ENCODE measurements around the gene IQCH. TPM values are rescaled to one million over a fixed set of nuclear protein-coding genes. Genes with fewer than 3 reads are reported as not detected.

The IQCH gene
- total RNA-seq, 1 experiment from 2014 or later = 1.1 TPM

- H2BK20ac ChIP-seq (ENCODE audit: low read depth, low read length, poor library complexity, severe bottlenecking) = no peak overlapping the region
- H3K79me1 ChIP-seq (ENCODE audit: insufficient read depth, low read depth, low read length, poor library complexity, severe bottlenecking) = no peaks in the 10 kb centered on the region
- H3K36me3 Mint-ChIP-seq (ENCODE audit: insufficient read depth in 1 of 3, low read depth in 3 of 3) = no peaks in the 10 kb centered on the region
- H3K27me3 ChIP-seq (ENCODE audit: insufficient read depth, low read length) = no peaks in the 10 kb centered on the region
- no peak overlapping the region for H3T11ph ChIP-seq (ENCODE audit: low read length)
- H2AK5ac ChIP-seq (ENCODE audit: insufficient read length, low read length) = no peak overlapping the region
- no peak for TF ChIP-seq CTCF (conservative IDR thresholded peaks at IDR 0.05)
- H3K9me3 Mint-ChIP-seq = no peaks in the 10 kb centered on the region
- DNase-seq = no peak
- H2BK12ac ChIP-seq (ENCODE audit: insufficient read length, low read depth, low read length) = no peak overlapping the region
- no peak overlapping the region for H3K27ac ChIP-seq (ENCODE audit: insufficient read length, low read depth, low read length)
- H3K4me1 Mint-ChIP-seq = peaks cover 24 to 37% of the 10 kb centered on the region in 2 experiments
- H3K4me3 Mint-ChIP-seq = no peak overlapping the region
- no peaks in the 10 kb centered on the region for H3K23me2 ChIP-seq (ENCODE audit: insufficient read length, low read depth, low read length, poor library complexity, severe bottlenecking)
- H2BK15ac ChIP-seq (ENCODE audit: low read depth, low read length) = no peak overlapping the region
- no peaks in the 10 kb centered on the region for H3K9me3 ChIP-seq (ENCODE audit: control insufficient read depth, low read depth, low read length)
- H3K27me3 Mint-ChIP-seq (ENCODE audit: low read depth) = peaks cover 1% of the 10 kb centered on the region; the same call in 1 of the 2 replicates
- no peak overlapping the region for H2BK5ac ChIP-seq (ENCODE audit: insufficient read length, low read length)
- H3K4ac ChIP-seq (ENCODE audit: low read depth, low read length) = no peak overlapping the region
- no peak overlapping the region for H3K56ac ChIP-seq (ENCODE audit: insufficient read length, low read depth, low read length)
- no peak overlapping the region for H2BK120ac ChIP-seq (ENCODE audit: low read depth, low read length, poor library complexity, severe bottlenecking)
- H3K79me2 ChIP-seq (ENCODE audit: insufficient read depth, low read length) = no peaks in the 10 kb centered on the region
- H4K5ac ChIP-seq (ENCODE audit: insufficient read length, low read depth, low read length) = no peak overlapping the region
- no peak overlapping the region for H3K27ac Mint-ChIP-seq
- no peak overlapping the region for H3K23ac ChIP-seq (ENCODE audit: insufficient read length, low read depth, low read length)
- H3K4me2 ChIP-seq (ENCODE audit: insufficient read depth, insufficient read length, low read length) = no peak overlapping the region
- H3K14ac ChIP-seq (ENCODE audit: insufficient read depth, low read length) = no peak overlapping the region
- H2AFZ ChIP-seq (ENCODE audit: low read length) = no peak overlapping the region
- H3K4me1 ChIP-seq (ENCODE audit: insufficient read depth, low read length) = peaks cover 4% of the 10 kb centered on the region; the same call in 1 of the 2 replicates
- no peak overlapping the region for H3K18ac ChIP-seq (ENCODE audit: insufficient read length, low read depth, low read length)
- WGBS (ENCODE audit: extremely low coverage, insufficient read length, low lambda C conversion rate) = no CpG with 5 or more reads among the region's 8 CpGs
- H3K9ac ChIP-seq (ENCODE audit: extremely low read depth, insufficient read length, low read length) = no peak overlapping the region
- H4K8ac ChIP-seq (replicated peaks; ENCODE audit: insufficient read length, low read depth, low read length) = no peak overlapping the region
- no peak overlapping the region for H4K91ac ChIP-seq (ENCODE audit: insufficient read length, low read depth, low read length)
- no peaks in the 10 kb centered on the region for H4K20me1 ChIP-seq (ENCODE audit: control insufficient read depth, insufficient read depth, insufficient read length)
These were observed 153.2 kb downstream of the IQCH start for GRCh38 chr15:67407786-67408185.

Measured in H9 (cell line).